ENCODE data around the gene DNMBP.
"Not testable (repeated sequence)": the region's sequence is repeated elsewhere in the genome, so short reads cannot be mapped to it uniquely, and the experiment has no call there.

Gene DNMBP

DNA sequence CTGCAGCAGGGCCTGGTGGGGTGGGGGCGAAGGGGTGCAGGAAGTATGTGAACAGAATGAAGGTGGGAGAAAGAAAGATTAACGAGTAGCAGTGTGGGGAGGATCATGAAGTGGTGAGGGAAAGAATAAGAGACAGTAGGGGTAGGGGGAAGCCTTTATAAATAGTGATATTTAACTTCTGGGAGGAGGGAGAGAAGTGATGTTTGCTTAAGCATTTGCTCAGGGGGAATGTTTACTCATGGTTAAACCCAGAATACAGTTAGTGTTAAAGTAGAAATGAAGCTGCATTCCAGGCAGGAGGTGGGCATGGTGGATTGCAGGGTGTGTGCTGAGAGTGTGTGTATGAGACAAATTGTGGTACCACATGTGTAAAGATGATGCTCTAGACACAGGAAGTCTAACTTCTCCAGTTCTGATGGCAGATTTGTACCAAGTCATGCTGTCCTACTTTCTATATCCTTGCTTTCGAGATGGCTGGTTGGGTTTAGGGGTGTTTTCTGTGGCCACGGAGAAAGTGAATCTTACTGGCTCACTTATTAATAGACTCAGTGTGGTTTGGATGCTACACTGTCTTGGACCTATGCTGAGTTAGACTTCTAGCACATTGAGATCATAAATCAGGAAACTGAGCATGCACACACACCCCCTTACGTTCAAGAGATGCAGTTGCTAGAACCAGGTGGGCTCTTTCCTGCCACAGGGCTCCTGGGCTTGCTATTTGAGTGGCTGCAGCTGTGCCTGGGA lies 10.6 kb upstream of the DNMBP start:
- no peak for DNase-seq

DNA sequence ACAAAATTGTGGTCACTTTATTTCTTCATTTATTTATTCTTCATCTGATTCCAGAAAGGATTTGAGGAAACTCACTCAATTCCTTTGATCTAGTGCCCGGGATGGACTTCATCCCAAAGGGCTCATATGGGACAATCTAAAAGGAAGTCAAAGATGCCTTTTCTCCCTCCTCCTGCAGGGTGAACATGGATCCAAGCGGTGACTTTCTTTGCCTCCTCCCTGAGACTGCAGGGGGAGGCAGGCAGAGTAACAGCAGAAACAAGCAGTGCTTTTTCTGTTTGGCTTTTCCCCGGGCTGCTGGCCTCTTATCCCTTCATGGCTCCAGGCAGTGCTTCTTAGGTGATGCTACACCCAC lies 10.0 kb upstream of the DNMBP start:
- no peak for DNase-seq

DNA sequence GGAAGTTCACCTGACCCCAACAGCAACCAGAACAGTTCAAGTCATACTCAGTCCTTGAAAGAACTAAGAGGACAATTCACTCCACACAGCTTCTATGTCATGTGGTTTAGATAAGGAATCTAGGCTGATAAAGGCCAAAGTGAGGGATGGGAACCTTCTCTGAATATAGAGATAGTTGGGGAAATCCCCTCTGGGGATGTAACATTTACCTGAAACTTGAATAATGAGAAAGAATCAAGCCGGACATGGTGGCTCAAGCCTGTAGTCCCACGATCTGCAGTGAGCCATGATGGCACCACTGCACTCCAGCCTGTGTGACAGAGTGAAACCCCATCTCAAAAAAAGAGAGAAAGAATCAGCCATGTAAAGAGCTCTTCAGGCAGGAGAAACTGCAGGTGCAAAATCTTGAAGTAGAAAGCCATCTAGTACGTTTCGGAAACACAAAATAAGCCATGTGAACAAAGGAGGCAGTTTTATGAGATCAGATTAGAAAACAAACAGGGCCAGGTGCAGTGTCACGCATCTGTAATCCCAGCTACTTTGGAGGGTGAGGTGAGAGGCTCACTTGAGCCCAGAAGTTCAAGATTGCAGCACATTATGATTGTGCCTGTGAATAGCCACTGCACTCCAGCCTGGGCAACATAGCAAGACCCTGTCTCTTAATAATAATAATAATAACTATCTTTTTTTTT lies 4.5 kb upstream of the DNMBP start:
- no peak for DNase-seq

DNA sequence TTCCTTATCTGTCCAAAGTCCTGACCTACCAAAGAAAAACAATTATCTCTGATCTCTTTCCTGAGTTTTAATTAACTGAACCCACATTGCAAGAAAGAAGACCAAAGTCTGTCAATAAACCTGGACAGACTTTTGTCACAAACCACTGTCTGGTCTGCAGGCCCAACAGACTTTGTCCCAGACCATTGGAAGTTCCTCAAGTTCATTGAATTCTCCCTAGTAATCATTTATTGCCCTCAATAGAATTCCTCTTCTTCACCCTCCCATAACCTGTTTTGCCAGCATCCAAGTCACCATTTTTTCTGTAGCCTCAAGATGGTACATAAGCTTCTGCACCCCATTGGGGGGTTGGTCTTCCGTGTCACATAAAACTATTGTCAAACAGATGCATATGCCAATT lies 3.9 kb upstream of the DNMBP start:
- DNase-seq, result no peak

- not testable (repeated sequence) for DNase-seq
Observed at GRCh38 chr10:100011906-100012305, 2.2 kb upstream of the DNMBP start.

- no peak for DNase-seq
Observed at GRCh38 chr10:100009283-100009792, 409 bp downstream of the DNMBP start.

GRCh38 chr10:100008708-100009282 lies 952 bp downstream of the DNMBP start:
- DNase-seq, result no peak

GRCh38 chr10:100008142-100008522 lies 1.6 kb downstream of the DNMBP start:
- no peak for DNase-seq

DNA sequence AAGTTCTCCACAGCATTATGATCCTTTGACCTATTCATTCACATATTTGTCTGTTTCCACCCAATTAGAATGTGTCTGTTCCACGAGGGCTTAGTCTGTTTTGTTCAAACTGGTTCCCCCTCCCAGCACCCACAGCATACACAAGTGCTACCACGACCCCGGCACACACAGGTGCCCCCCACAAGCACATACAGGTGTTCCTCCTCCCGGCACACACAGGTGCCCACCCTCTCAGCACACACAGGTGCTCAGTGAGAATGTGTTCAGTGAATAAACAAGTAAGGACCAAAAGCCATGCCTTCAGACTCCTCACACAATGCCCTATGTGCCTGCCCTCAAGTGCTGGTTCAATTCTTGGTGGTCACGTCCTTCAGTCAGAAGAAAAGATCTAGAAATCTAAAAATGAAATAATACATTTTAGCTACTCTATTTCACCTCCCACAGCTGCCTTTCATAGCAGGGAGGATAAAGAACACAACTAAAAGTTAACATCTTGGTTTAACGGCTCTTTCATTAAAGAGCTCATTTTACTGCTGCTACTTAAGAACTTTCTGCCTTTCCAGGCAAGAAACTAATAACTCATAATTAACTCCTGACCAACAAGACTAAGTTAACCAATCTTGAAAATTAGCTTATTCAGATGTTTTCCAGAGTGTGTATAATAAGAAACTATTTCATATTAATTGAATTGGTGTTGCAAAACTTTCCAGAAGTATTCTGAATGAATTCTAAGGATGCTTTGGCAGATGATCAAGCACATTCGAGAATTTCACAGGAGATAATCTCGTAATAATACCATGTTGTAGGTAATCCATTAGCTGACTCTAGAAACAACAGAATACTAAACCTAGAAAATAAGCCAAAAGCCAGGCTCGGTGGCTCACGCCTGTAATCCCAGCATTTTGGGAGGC lies 2.3 kb downstream of the DNMBP start:
- no peak for DNase-seq

DNA sequence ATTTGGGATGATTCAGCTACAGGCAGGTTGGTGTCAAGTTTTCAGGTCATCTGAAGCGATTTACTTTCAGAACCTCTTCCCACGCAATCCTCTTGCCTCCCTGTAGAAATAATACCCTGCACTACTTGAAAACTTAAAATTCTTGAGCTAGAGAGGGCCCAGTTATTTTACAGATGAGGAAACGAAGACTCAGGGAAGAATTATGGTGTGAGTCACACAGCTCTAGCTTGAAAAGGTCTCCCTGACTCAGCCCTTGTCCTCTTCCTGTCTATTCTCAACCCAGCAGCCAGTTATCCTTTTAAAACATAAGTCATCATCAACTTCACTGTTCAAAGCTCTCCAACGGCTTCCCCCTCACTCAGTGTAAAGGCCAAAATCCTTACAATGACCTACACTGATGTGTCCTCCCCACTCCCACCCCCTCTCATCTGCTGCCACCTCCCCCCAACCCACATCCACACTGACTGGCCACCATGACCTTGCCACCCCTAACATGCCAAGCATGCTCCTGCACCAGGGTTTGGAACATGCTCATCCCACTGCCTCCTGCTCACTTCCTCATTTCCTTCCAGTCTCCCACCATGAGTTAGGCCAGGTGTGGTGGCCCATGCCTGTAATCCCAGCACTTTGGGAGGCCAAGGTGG lies 3.4 kb downstream of the DNMBP start:
- DNase-seq, result no peak

GRCh38 chr10:100004805-100005510 lies 4.8 kb downstream of the DNMBP start:
- no peak for DNase-seq

- DNase-seq, result no peak
Observed at GRCh38 chr10:100000109-100000644, 9.6 kb downstream of the DNMBP start.

DNA sequence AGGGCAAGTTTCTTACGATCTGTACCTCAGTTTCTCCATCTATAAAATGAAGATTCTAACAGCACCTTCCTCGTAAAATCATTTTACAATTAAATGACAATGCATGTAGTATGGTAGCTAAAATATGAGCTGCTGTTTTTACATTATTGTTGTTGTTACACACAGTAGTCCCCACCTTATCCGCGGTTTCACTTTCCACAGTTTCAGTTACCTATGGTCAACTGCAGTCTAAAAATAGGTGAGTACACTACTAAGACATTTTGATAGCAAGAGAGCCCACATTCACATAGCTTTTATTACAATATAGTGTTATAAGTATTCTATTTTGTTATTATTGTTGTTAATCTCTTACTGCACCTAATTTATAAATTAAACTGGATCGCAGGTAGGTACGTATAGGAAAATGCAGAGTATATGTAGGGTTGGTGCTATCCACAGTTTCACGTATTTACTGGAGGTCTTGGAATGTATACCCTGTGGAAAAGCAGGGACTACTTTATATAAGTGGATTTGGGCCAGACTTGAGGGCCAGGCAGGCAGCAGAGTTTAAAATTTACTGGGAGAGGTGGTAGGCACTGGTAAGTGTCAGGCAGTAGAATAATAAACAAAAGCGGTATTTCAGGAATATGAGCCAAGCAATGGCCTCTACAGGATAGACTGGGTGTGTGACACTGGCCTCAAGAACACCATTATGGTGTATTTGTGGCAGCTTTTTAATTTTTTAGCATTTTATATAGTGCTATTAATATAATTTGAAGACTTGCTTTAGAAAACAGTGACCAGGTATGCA lies 10.2 kb downstream of the DNMBP start:
- DNase-seq, result no peak

GRCh38 chr10:99998889-99999288 lies 10.9 kb downstream of the DNMBP start:
- DNase-seq, result no peak

GRCh38 chr10:99996671-99997648 lies 12.8 kb downstream of the DNMBP start:
- no peak for DNase-seq

DNA sequence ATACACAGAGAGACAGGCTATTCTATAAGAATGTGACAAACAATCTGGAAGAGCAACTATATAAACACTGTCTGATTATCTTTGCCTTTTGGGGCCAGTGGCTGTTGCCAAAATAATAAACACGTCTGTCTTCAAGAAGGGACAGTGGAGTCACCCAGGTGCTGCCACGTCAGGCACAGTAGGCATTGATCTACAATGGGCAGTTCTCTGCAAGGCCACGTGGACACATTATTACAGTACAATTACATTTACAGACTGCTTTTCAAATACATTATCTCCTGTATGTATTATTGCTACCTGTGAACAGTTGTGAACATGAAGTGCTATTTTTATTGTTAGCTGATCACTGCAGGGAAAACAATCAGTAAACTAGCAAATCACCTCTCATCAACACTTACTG lies 14.0 kb downstream of the DNMBP start:
- DNase-seq, result no peak

- no peak for DNase-seq
Observed at GRCh38 chr10:99995269-99995668, 14.5 kb downstream of the DNMBP start.

DNA sequence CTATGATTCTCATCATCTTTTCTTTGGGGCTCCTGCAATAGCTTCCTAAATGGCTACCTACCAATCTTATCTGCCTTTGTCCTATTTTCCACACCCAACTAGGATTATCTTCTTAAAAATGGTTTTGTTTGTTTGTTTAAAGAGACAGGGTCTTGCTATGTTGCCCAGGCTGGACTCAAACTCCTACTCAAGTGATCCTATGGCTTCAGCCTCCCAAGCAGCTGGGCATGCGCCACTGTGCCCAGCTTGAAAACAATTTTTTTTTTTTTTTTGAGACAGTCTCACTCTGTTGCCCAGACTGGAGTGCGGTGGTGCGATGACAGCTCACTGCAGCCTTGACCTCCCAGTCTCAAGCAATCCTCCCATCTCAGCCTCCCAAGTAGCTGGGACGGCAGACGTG lies 14.9 kb downstream of the DNMBP start:
- no peak for DNase-seq
